K562 (cell line): Measurements from ENCODE around the gene MPIG6B. TPM values are rescaled to one million over a fixed set of nuclear protein-coding genes. Genes with fewer than 3 reads are reported as not detected.

Source experiments
- ARID2 ChIP-seq: fragments of 450-650 bp; IDR thresholded peaks from 2 replicates; pipeline ENCODE4 v1.6.1; 2017; ENCODE audit warnings: antibody characterized with exemption, mild to moderate bottlenecking
- CCAR2 ChIP-seq: fragments of 200-400 bp; formaldehyde crosslinking; IDR thresholded peaks from 2 replicates; pipeline ENCODE4 v1.6.1; 2017; ENCODE audit warnings: mild to moderate bottlenecking, low read depth, low read length
- COPS2 ChIP-seq: fragments of 450-650 bp; conservative IDR thresholded peaks from 2 replicates; pipeline ENCODE4 v1.6.1; 2016; ENCODE audit warnings: mild to moderate bottlenecking, moderate library complexity
- DNMT1 ChIP-seq: fragments of 450-650 bp; IDR thresholded peaks from 2 replicates; pipeline ENCODE4 v1.6.1; 2016; ENCODE audit warnings: antibody characterized with exemption, mild to moderate bottlenecking
- ELK3 ChIP-seq: fragments of 450-650 bp; formaldehyde crosslinking; IDR thresholded peaks from 2 replicates; pipeline ENCODE4 v1.4.0; 2020; ENCODE audit warnings: mild to moderate bottlenecking
- ETV6 ChIP-seq, 3 experiments: fragments of 150-350 bp in 1 of 3; sonication (generic) in 1 of 3; formaldehyde crosslinking in 1 of 3; IDR thresholded peaks; 2 replicates each; pipeline versions ENCODE4 v1.6.1 to v1.8.0; 2014 to 2022; ENCODE audit warnings: borderline replicate concordance in 2 of 3, low read depth in 2 of 3, antibody characterized with exemption in 1 of 3, low read length in 1 of 3, mild to moderate bottlenecking in 1 of 3, missing genetic modification reagents in 1 of 3
- KLF1 ChIP-seq: fragments of 450-650 bp; IDR thresholded peaks from 2 replicates; pipeline ENCODE4 v1.6.1; 2016; ENCODE audit warnings: missing genetic modification characterization, missing compliant biosample characterization
- LARP7 ChIP-seq: fragments of 450-650 bp; IDR thresholded peaks from 2 replicates; pipeline ENCODE4 v1.6.1; 2016
- MTA2 ChIP-seq: fragments of 450-650 bp; IDR thresholded peaks from 2 replicates; pipeline ENCODE4 v1.6.1; 2016; ENCODE audit warnings: low read depth
- PHB2 ChIP-seq: fragments of 450-650 bp; IDR thresholded peaks from 2 replicates; pipeline ENCODE4 v1.6.1; 2017; ENCODE audit warnings: low read depth
- PHF20 ChIP-seq: fragments of 450-650 bp; IDR thresholded peaks from 2 replicates; pipeline ENCODE4 v1.6.1; 2018; ENCODE audit not compliant: partially characterized antibody
- POLR2B ChIP-seq: fragments of 450-650 bp; IDR thresholded peaks from 2 replicates; pipeline ENCODE4 v1.6.1; 2018; ENCODE audit warnings: low read depth; ENCODE audit not compliant: partially characterized antibody
- PTBP1 ChIP-seq: fragments of 200-400 bp; formaldehyde crosslinking; IDR thresholded peaks from 2 replicates; pipeline ENCODE4 v1.6.1; 2017; ENCODE audit warnings: low read depth, low read length
- RHOXF2B ChIP-seq: fragments of 250-450 bp; sonication (Bioruptor Pico); conservative IDR thresholded peaks from 2 replicates; pipeline ENCODE4 v1.5.1; 2021
- RUNX1 ChIP-seq: sonication (generic); IDR thresholded peaks from 2 replicates; pipeline ENCODE4 v1.6.1; 2016; ENCODE audit warnings: antibody characterized with exemption, low read depth
- SIN3A ChIP-seq, 2 experiments: fragments of 150-350 bp in 1 of 2; IDR thresholded peaks; 2 replicates each; pipeline ENCODE4 v1.6.1; 2011 to 2016; ENCODE audit warnings: borderline replicate concordance in 2 of 2, low read depth in 2 of 2, low read length in 2 of 2, mild to moderate bottlenecking in 2 of 2, moderate library complexity in 2 of 2; ENCODE audit not compliant: control insufficient read depth in 1 of 2
- TAF9B ChIP-seq: fragments of 450-650 bp; IDR thresholded peaks from 2 replicates; pipeline ENCODE4 v1.6.1; 2018; ENCODE audit warnings: mild to moderate bottlenecking; ENCODE audit not compliant: partially characterized antibody
- TEAD1 ChIP-seq, 2 experiments: fragments of 450-650 bp in 1 of 2; sonication (generic) in 1 of 2; formaldehyde crosslinking; IDR thresholded peaks; 2 replicates each; pipeline versions ENCODE4 v1.4.0 to v1.8.0; 2020 to 2022; ENCODE audit warnings: mild to moderate bottlenecking in 2 of 2, missing genetic modification reagents in 1 of 2
- YY1 ChIP-seq, 3 experiments: IDR thresholded peaks; 2 replicates each; pipeline ENCODE4 v1.6.1; 2011; ENCODE audit warnings: low read length in 2 of 3, mild to moderate bottlenecking in 2 of 3, moderate library complexity in 2 of 3, borderline replicate concordance in 1 of 3, control low read depth in 1 of 3, low read depth in 1 of 3; ENCODE audit not compliant: insufficient read depth in 3 of 3, insufficient replicate concordance in 2 of 3, control insufficient read depth in 1 of 3, insufficient read length in 1 of 3; ENCODE audit errors: extremely low read depth in 1 of 3
- ZNF124 ChIP-seq: sonication (generic); formaldehyde crosslinking; IDR thresholded peaks from 2 replicates; pipeline ENCODE4 v1.8.1; 2022; ENCODE audit warnings: missing genetic modification reagents
- ZNF384 ChIP-seq: IDR thresholded peaks from 2 replicates; pipeline ENCODE4 v1.6.1; 2012; ENCODE audit warnings: low read depth, low read length, improper control_type of control experiment
- ZNF398 ChIP-seq: fragments of 250-450 bp; sonication (Bioruptor Pico); IDR thresholded peaks from 2 replicates; pipeline ENCODE4 v1.8.0; 2021; ENCODE audit warnings: moderate library complexity, mild to moderate bottlenecking, inconsistent platforms
- ZNF408 ChIP-seq: fragments of 250-450 bp; sonication (Bioruptor Pico); IDR thresholded peaks from 2 replicates; pipeline ENCODE4 v1.4.0; 2020; ENCODE audit warnings: low read depth, mild to moderate bottlenecking, moderate library complexity
- ZNF431 ChIP-seq: sonication (generic); formaldehyde crosslinking; IDR thresholded peaks from 2 replicates; pipeline ENCODE4 v1.8.0; 2022; ENCODE audit warnings: mild to moderate bottlenecking, missing genetic modification reagents
- ZNF695 ChIP-seq: fragments of 450-650 bp; formaldehyde crosslinking; IDR thresholded peaks from 2 replicates; pipeline ENCODE4 v1.4.0; 2020; ENCODE audit warnings: mild to moderate bottlenecking, moderate library complexity
- polyA plus RNA-seq, 8 experiments: library from polyadenylated mRNA; depleted of rRNA in 4 of 8; stranded (reverse) in 5 of 8; unstranded in 3 of 8; fragments of >200 nt; fragmentation: Nextera tagmentation in 2 of 8; fragmentation: Illumina TruSeq in 1 of 8; extraction: Ambion mirVana in 2 of 8; extraction: Trizol in 1 of 8; gene quantifications; 2 replicates each; pipeline versions ENCODE4 v1.2.1 to v1.2.3, GENCODE V29; 2011 to 2014; ENCODE audit warnings: inconsistent platforms in 1 of 8, missing spikeins in 1 of 8
- total RNA-seq, 7 experiments: library from RNA; depleted of rRNA in 6 of 7; stranded (reverse); fragments of >200 nt in 6 of 7; fragmentation: Illumina TruSeq in 2 of 7; extraction: Trizol in 2 of 7; gene quantifications; 2 replicates each; pipeline versions ENCODE4 v1.2.1 to v1.2.3, GENCODE V29; 2011 to 2021; ENCODE audit warnings: low replicate concordance in 1 of 7

The MPIG6B gene
- total and polyA plus RNA-seq, 9 of the 15 experiments (the other 6 are each of a cell fraction or from before 2014, with no cell fraction given) = 0.11 to 1.2 (median 0.28) TPM; not detected in 1

- no peak for TF ChIP-seq ELK3 (CRISPR knock-in tag)
- 0 out of 4 replicates have a peak, but pooled peaks of 1 of the 2 experiments have one; percentile 34 for TF ChIP-seq ETV6 (IDR thresholded peaks at IDR 0.05; ENCODE audit: borderline replicate concordance in 1 of 2, low read depth in 2 of 2, low read length in 1 of 2)
- TF ChIP-seq ETV6 (CRISPR knock-in tag; IDR thresholded peaks at IDR 0.05; ENCODE audit: borderline replicate concordance) = no peak
- TF ChIP-seq ZNF384 = no peak
- TF ChIP-seq PTBP1 = peak; percentile 39; the same call in 1 of the 2 replicates
- no peak for TF ChIP-seq COPS2
- 0 out of 2 replicates have a peak, but pooled peaks have one; percentile 18 for TF ChIP-seq CCAR2
- no peak for TF ChIP-seq ZNF398 (CRISPR knock-in tag)
- peak in 1 of 3 experiments; percentile 84 for TF ChIP-seq YY1 (IDR thresholded peaks at IDR 0.05; ENCODE audit: borderline replicate concordance in 1 of 3, control insufficient read depth in 1 of 3, extremely low read depth in 1 of 3, insufficient read depth in 3 of 3, insufficient read length in 1 of 3, insufficient replicate concordance in 2 of 3, low read depth in 1 of 3, low read length in 2 of 3)
- TF ChIP-seq ZNF124 = no peak
- TF ChIP-seq TAF9B = no peak
- no peak for TF ChIP-seq ZNF695
- peak; percentile 99 for TF ChIP-seq LARP7
- no peak for TF ChIP-seq ZNF431 (CRISPR knock-in tag)
- peak; percentile 83 for TF ChIP-seq POLR2B
- TF ChIP-seq RHOXF2B (CRISPR knock-in tag) = peak; percentile 59; the same call in 1 of the 2 replicates
- peak in 1 of 2 experiments; percentile 74; a peak in 2 of 4 replicates for TF ChIP-seq TEAD1 (CRISPR knock-in tag; IDR thresholded peaks at IDR 0.05)
- no peak for TF ChIP-seq RUNX1
- no peak for TF ChIP-seq MTA2
- TF ChIP-seq PHF20 = no peak
- TF ChIP-seq ZNF408 (CRISPR knock-in tag) = no peak
- peak in 1 of 2 experiments; percentile 71; a peak in 2 of 4 replicates for TF ChIP-seq SIN3A (IDR thresholded peaks at IDR 0.05; ENCODE audit: borderline replicate concordance in 2 of 2, control insufficient read depth in 1 of 2, low read depth in 2 of 2, low read length in 2 of 2)
- peak; percentile 66; the same call in 1 of the 2 replicates for TF ChIP-seq ARID2
- TF ChIP-seq KLF1 (tag) = peak; percentile 58; the same call in 1 of the 2 replicates
- peak; percentile 96; the same call in 1 of the 2 replicates for TF ChIP-seq DNMT1
- TF ChIP-seq PHB2 = peak; percentile 51; the same call in 1 of the 2 replicates
These were observed 11.7 kb downstream of the MPIG6B start (continued) for GRCh38 chr6:31734821-31735406.
